Neural progenitor cell (in vitro differentiated cells): ENCODE data around the gene ZBTB7A. TPM values are rescaled to one million over a fixed set of nuclear protein-coding genes. Genes with fewer than 3 reads are reported as not detected.

ENCODE experiments used
- DNase-seq: peaks from one replicate; pipeline ENCODE4 v3.0.0-alpha.2; 2016; ENCODE audit warnings: low spot score
- H2AFZ ChIP-seq: fragments of 200-600 bp; sonication (generic); replicated peaks from 2 replicates; pipeline ENCODE4 v1.6.1; 2016; ENCODE audit warnings: antibody characterized with exemption
- H3F3A ChIP-seq: fragments of 200-600 bp; sonication (generic); 2 replicates; pipeline ENCODE4 v1.6.1; 2016; ENCODE audit warnings: antibody characterized with exemption, low read depth
- H3K27ac ChIP-seq: fragments of 200-600 bp; sonication (generic); 2 replicates; pipeline ENCODE4 v1.5.1; 2016; ENCODE audit warnings: mild to moderate bottlenecking
- H3K27me3 ChIP-seq: fragments of 200-600 bp; sonication (generic); 2 replicates; pipeline ENCODE4 v1.6.1; 2016; ENCODE audit warnings: mild to moderate bottlenecking, moderate library complexity
- H3K36me3 ChIP-seq: fragments of 200-600 bp; sonication (generic); 2 replicates; pipeline ENCODE4 v1.5.1; 2016
- H3K4me1 ChIP-seq: fragments of 200-600 bp; sonication (generic); 2 replicates; pipeline ENCODE4 v1.6.1; 2016; ENCODE audit warnings: mixed run types
- H3K4me2 ChIP-seq: fragments of 200-600 bp; sonication (generic); 2 replicates; pipeline ENCODE4 v1.6.1; 2016
- H3K4me3 ChIP-seq: fragments of 200-600 bp; sonication (generic); 2 replicates; pipeline ENCODE4 v1.5.1; 2016
- H3K79me2 ChIP-seq: fragments of 200-600 bp; sonication (generic); 2 replicates; pipeline ENCODE4 v1.6.1; 2016; ENCODE audit warnings: low read depth
- H3K9ac ChIP-seq: fragments of 200-600 bp; sonication (generic); 2 replicates; pipeline ENCODE4 v1.6.1; 2016
- H3K9me3 ChIP-seq: fragments of 200-600 bp; sonication (generic); 2 replicates; pipeline ENCODE4 v1.5.1; 2016; ENCODE audit warnings: low read depth
- H4K20me1 ChIP-seq: fragments of 200-600 bp; sonication (generic); 2 replicates; pipeline ENCODE4 v1.6.1; 2016; ENCODE audit warnings: low read depth
- H3K27ac Mint-ChIP-seq: 3 replicates; pipeline ENCODE4 v1.8.0; 2021; ENCODE audit warnings: mixed read lengths
- H3K27me3 Mint-ChIP-seq: 2 replicates; pipeline ENCODE4 v1.8.0; 2022; ENCODE audit warnings: low read depth, mild to moderate bottlenecking, inconsistent platforms, moderate library complexity, mixed read lengths; ENCODE audit not compliant: insufficient read depth
- H3K36me3 Mint-ChIP-seq: 3 replicates; pipeline ENCODE4 v1.8.0; 2021; ENCODE audit warnings: mixed read lengths
- H3K4me1 Mint-ChIP-seq: 3 replicates; pipeline ENCODE4 v1.8.0; 2021; ENCODE audit warnings: mixed read lengths
- H3K4me3 Mint-ChIP-seq: 3 replicates; pipeline ENCODE4 v1.8.0; 2021; ENCODE audit warnings: mild to moderate bottlenecking, moderate library complexity, mixed read lengths
- H3K9me3 Mint-ChIP-seq: 3 replicates; pipeline ENCODE4 v1.8.0; 2020; ENCODE audit warnings: mixed read lengths
- CTCF ChIP-seq: fragments of 200-600 bp; sonication (generic); IDR thresholded peaks from 2 replicates; pipeline ENCODE4 v1.5.1; 2017; ENCODE audit warnings: antibody characterized with exemption, mild to moderate bottlenecking
- EZH2 ChIP-seq: fragments of 200-600 bp; sonication (generic); IDR thresholded peaks from 2 replicates; pipeline ENCODE4 v1.6.1; 2017; ENCODE audit warnings: antibody characterized with exemption, mild to moderate bottlenecking, moderate library complexity
- EZH2phosphoT487 ChIP-seq: fragments of 200-600 bp; sonication (generic); IDR thresholded peaks from 2 replicates; pipeline ENCODE4 v1.6.1; 2017; ENCODE audit warnings: antibody characterized with exemption
- total RNA-seq: library from RNA; depleted of rRNA; stranded (reverse); fragments of >200 nt; gene quantifications from 2 replicates; pipeline ENCODE4 v1.2.3, GENCODE V29; 2015; ENCODE audit warnings: low replicate concordance

ZBTB7A gene
- total RNA-seq, 1 donor from 2014 or later: 4.0 TPM

- H3K27ac Mint-ChIP-seq: no peak overlapping the region
- no peak for DNase-seq
- H3K4me1 ChIP-seq: peaks cover 6% of the 10 kb centered on the region
- no peak overlapping the region for H2AFZ ChIP-seq
- H4K20me1 ChIP-seq: peaks cover 79% of the 10 kb centered on the region
- peak overlapping the region; percentile 78 for H3K27ac ChIP-seq
- peaks cover 6% of the 10 kb centered on the region for H3K36me3 Mint-ChIP-seq
- peaks cover 13% of the 10 kb centered on the region for H3F3A ChIP-seq
- H3K4me3 ChIP-seq: no peak overlapping the region
- peak overlapping the region; percentile 37 for H3K9ac ChIP-seq
- no peaks in the 10 kb centered on the region for H3K9me3 ChIP-seq
- no peaks in the 10 kb centered on the region for H3K9me3 Mint-ChIP-seq
- H3K79me2 ChIP-seq: peaks cover 81% of the 10 kb centered on the region
- H3K36me3 ChIP-seq: no peaks in the 10 kb centered on the region
- peaks cover 5% of the 10 kb centered on the region for H3K4me1 Mint-ChIP-seq
- H3K4me2 ChIP-seq: no peak overlapping the region
- H3K27me3 Mint-ChIP-seq: peaks cover 8% of the 10 kb centered on the region
- TF ChIP-seq CTCF (no peak), EZH2 (no peak), EZH2phosphoT487 (no peak)
- no peak overlapping the region for H3K4me3 Mint-ChIP-seq
- no peaks in the 10 kb centered on the region for H3K27me3 ChIP-seq
Measured at GRCh38 chr19:4059453-4059871, 7.2 kb downstream of the ZBTB7A start.

- Histone ChIP-seq H3K9me3 (no peaks in the 10 kb centered on the region), H3F3A (peaks cover 7% of the 10 kb centered on the region), H3K9ac (peak overlapping the region; percentile 37), H3K4me2 (no peak overlapping the region), H3K27ac (peak overlapping the region; percentile 78), H2AFZ (no peak overlapping the region), H3K4me1 (no peaks in the 10 kb centered on the region), H3K4me3 (no peak overlapping the region), H4K20me1 (peaks cover 73% of the 10 kb centered on the region), H3K27me3 (no peaks in the 10 kb centered on the region), H3K36me3 (no peaks in the 10 kb centered on the region), H3K79me2 (peaks cover 75% of the 10 kb centered on the region)
- DNase-seq: no peak
- Mint-ChIP-seq H3K27ac (no peak overlapping the region), H3K36me3 (peaks cover 6% of the 10 kb centered on the region), H3K27me3 (peaks cover 7% of the 10 kb centered on the region), H3K4me1 (peaks cover 3% of the 10 kb centered on the region), H3K9me3 (no peaks in the 10 kb centered on the region), H3K4me3 (no peak overlapping the region)
- TF ChIP-seq EZH2 (no peak), EZH2phosphoT487 (no peak), CTCF (no peak)
Measured at GRCh38 chr19:4058693-4059452, 7.8 kb downstream of the ZBTB7A start.

GRCh38 chr19:4057931-4058692 is 8.6 kb downstream of the ZBTB7A start:
- no peak overlapping the region for H2AFZ ChIP-seq

More at GRCh38 chr19:4057931-4058692, 8.6 kb downstream of the ZBTB7A start:
- no peak overlapping the region for H3K27ac Mint-ChIP-seq
- H3K9me3 Mint-ChIP-seq: no peaks in the 10 kb centered on the region
- H3K4me1 Mint-ChIP-seq: peaks cover 6% of the 10 kb centered on the region
- Histone ChIP-seq H4K20me1 (peaks cover 67% of the 10 kb centered on the region), H3K4me1 (no peaks in the 10 kb centered on the region), H3K79me2 (peaks cover 67% of the 10 kb centered on the region), H3K9me3 (no peaks in the 10 kb centered on the region), H3K4me3 (no peak overlapping the region), H3K27ac (peak overlapping the region; percentile 78), H3F3A (no peaks in the 10 kb centered on the region), H3K27me3 (no peaks in the 10 kb centered on the region), H3K4me2 (no peak overlapping the region), H3K9ac (no peak overlapping the region), H3K36me3 (no peaks in the 10 kb centered on the region)
- H3K36me3 Mint-ChIP-seq: peaks cover 12% of the 10 kb centered on the region
- H3K4me3 Mint-ChIP-seq: no peak overlapping the region
- H3K27me3 Mint-ChIP-seq: peaks cover 5% of the 10 kb centered on the region
- DNase-seq: no peak
- TF ChIP-seq EZH2phosphoT487 (no peak), EZH2 (no peak), CTCF (no peak)
